Measurements from ENCODE around the gene YBX2. TPM values are rescaled to one million over a fixed set of nuclear protein-coding genes. Genes with fewer than 3 reads are reported as not detected.

Gene YBX2
- polyA plus RNA-seq, 1 experiment = 0.11 TPM

GRCh38 chr17:7285679-7286078, 8.8 kb downstream of the YBX2 start:
- Histone ChIP-seq H3K36me3 (ENCODE audit: control insufficient read depth, insufficient read depth, low read length) (no peaks in the 10 kb centered on the region), H3K27me3 (ENCODE audit: control insufficient read depth, insufficient read depth, low read length) (peaks cover 12% of the 10 kb centered on the region), H3K4me3 (ENCODE audit: low read depth, low read length) (no peak overlapping the region)
- ChIA-PET POLR2A (no interaction called here), CTCF (interaction anchor here (0.8 to 3.2 kb wide), 3 partner anchors 11 to 149 kb away, joined by 3 to 34 read pairs (median 3); no protein-coding TSS in a partner anchor)
- DNase-seq (ENCODE audit: low read depth) = no peak
- TF ChIP-seq, protein P1, sequence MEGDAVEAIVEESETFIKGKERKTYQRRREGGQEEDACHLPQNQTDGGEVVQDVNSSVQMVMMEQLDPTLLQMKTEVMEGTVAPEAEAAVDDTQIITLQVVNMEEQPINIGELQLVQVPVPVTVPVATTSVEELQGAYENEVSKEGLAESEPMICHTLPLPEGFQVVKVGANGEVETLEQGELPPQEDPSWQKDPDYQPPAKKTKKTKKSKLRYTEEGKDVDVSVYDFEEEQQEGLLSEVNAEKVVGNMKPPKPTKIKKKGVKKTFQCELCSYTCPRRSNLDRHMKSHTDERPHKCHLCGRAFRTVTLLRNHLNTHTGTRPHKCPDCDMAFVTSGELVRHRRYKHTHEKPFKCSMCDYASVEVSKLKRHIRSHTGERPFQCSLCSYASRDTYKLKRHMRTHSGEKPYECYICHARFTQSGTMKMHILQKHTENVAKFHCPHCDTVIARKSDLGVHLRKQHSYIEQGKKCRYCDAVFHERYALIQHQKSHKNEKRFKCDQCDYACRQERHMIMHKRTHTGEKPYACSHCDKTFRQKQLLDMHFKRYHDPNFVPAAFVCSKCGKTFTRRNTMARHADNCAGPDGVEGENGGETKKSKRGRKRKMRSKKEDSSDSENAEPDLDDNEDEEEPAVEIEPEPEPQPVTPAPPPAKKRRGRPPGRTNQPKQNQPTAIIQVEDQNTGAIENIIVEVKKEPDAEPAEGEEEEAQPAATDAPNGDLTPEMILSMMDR (IDR thresholded peaks at IDR 0.05; ENCODE audit: insufficient read depth, low read depth, low read length) = no peak

DNA sequence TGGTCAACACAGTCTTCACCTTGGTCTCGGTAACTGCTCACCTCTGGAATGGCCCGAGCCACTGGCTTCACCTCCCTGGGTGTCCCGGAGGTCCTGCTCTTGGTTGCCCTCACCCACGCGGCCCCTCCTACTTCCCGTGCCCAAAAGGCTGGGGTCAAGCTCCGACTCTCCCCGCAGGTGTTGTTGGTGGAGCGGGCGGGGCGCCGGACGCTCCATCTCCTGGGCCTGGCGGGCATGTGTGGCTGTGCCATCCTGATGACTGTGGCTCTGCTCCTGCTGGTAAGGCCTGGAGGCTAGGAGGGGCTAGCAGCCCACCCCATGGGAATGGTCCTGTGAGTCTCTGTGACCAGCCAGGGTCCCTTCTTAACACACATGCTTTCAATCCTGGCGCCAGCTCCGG, 9.5 kb downstream of the YBX2 start:
- TF ChIP-seq, protein P1 (IDR thresholded peaks at IDR 0.05; ENCODE audit: insufficient read depth, low read depth, low read length) = no peak
- ChIA-PET POLR2A (no interaction called here), CTCF (interaction anchor here (1.2 to 3.2 kb wide), 2 partner anchors 12 to 108 kb away, joined by 3 to 34 read pairs; no protein-coding TSS in a partner anchor)
- Histone ChIP-seq H3K27me3 (ENCODE audit: control insufficient read depth, insufficient read depth, low read length) (peaks cover 12% of the 10 kb centered on the region), H3K4me3 (ENCODE audit: low read depth, low read length) (no peak overlapping the region), H3K36me3 (ENCODE audit: control insufficient read depth, insufficient read depth, low read length) (no peaks in the 10 kb centered on the region)
- no peak for DNase-seq (ENCODE audit: low read depth)

DNA sequence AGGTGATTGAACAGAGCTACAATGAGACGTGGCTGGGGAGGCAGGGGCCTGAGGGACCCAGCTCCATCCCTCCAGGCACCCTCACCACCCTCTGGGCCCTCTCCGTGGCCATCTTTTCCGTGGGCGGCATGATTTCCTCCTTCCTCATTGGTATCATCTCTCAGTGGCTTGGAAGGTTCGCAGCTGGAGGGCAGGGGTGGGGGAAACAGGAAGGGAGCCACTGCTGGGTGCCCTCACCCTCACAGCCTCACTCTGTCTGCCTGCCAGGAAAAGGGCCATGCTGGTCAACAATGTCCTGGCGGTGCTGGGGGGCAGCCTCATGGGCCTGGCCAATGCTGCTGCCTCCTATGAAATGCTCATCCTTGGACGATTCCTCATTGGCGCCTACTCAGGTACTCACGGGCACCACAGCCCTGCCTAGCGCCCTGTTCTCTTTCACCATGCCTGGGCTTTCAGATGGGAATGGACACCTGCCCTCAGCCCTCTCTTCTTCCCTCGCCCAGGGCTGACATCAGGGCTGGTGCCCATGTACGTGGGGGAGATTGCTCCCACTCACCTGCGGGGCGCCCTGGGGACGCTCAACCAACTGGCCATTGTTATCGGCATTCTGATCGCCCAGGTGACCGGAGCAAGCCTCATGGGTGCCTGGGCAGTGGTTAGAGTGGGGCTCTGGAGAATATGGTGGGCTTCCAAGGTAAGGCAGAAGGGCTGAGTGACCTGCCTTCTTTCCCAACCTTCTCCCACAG, 10.8 kb downstream of the YBX2 start:
- ChIA-PET CTCF (interaction anchor here (1.8 to 6.9 kb wide), 2 partner anchors 13 to 238 kb away, joined by 3 to 51 read pairs; no protein-coding TSS in a partner anchor), POLR2A (no interaction called here)
- H3K36me3 ChIP-seq (ENCODE audit: control insufficient read depth, insufficient read depth, low read length) = no peaks in the 10 kb centered on the region
- DNase-seq (ENCODE audit: low read depth) = no peak
- peaks cover 12% of the 10 kb centered on the region for H3K27me3 ChIP-seq (ENCODE audit: control insufficient read depth, insufficient read depth, low read length)
- no peak overlapping the region for H3K4me3 ChIP-seq (ENCODE audit: low read depth, low read length)
- TF ChIP-seq, protein P1 (IDR thresholded peaks at IDR 0.05; ENCODE audit: insufficient read depth, low read depth, low read length) = no peak

- no peak for DNase-seq (ENCODE audit: low read depth)
- H3K36me3 ChIP-seq (ENCODE audit: control insufficient read depth, insufficient read depth, low read length) = no peaks in the 10 kb centered on the region
- ChIA-PET POLR2A (no interaction called here), CTCF (interaction anchor here (0.6 to 6.9 kb wide), 4 partner anchors 9 to 237 kb away, joined by 3 to 51 read pairs (median 4); no protein-coding TSS in a partner anchor)
- H3K4me3 ChIP-seq (ENCODE audit: low read depth, low read length) = no peak overlapping the region
- H3K27me3 ChIP-seq (ENCODE audit: control insufficient read depth, insufficient read depth, low read length) = peaks cover 12% of the 10 kb centered on the region
- TF ChIP-seq, protein P1 (IDR thresholded peaks at IDR 0.05; ENCODE audit: insufficient read depth, low read depth, low read length) = no peak
Observed at GRCh38 chr17:7282752-7283321, 11.6 kb downstream of the YBX2 start.

GRCh38 chr17:7281953-7282751, 12.3 kb downstream of the YBX2 start:
- H3K36me3 ChIP-seq (ENCODE audit: control insufficient read depth, insufficient read depth, low read length) = no peaks in the 10 kb centered on the region
- ChIA-PET CTCF (interaction anchor here (0.6 to 6.9 kb wide), 5 partner anchors 10 to 236 kb away, joined by 3 to 51 read pairs (median 6); no protein-coding TSS in a partner anchor), POLR2A (no interaction called here)
- TF ChIP-seq, protein P1 (IDR thresholded peaks at IDR 0.05; ENCODE audit: insufficient read depth, low read depth, low read length) = no peak
- H3K27me3 ChIP-seq (ENCODE audit: control insufficient read depth, insufficient read depth, low read length) = peaks cover 11% of the 10 kb centered on the region
- peak overlapping the region; percentile 48 for H3K4me3 ChIP-seq (ENCODE audit: low read depth, low read length)
- DNase-seq (ENCODE audit: low read depth) = no peak
